Pancreas (tissue), 10 donors: ENCODE data around the gene MELTF. TPM values are rescaled to one million over a fixed set of nuclear protein-coding genes. Genes with fewer than 3 reads are reported as not detected.
"Not testable (repeated sequence)": the region's sequence is repeated elsewhere in the genome, so short reads cannot be mapped to it uniquely, and the experiment has no call there.

Experiments
- ATAC-seq, 4 donors: fragments of 200-7000 bp; cut with Tn5 transposase; one replicate each; pipeline versions ENCODE4 v1.8.0 to v1.9.1; 2020; ENCODE audit warnings: mild to moderate bottlenecking in 4 of 4, moderate library complexity in 4 of 4
- DNase-seq, 6 donors: peaks; one replicate each; pipeline ENCODE4 v3.0.0-alpha.2; 2020
- FAIRE-seq: peaks from 2 replicates; lab custom pipeline; 2012; peaks lifted over from hg19 to GRCh38; lab: Jason Lieb, UNC
- H3K27ac ChIP-seq, 4 donors: fragments of 200-600 bp; sonication (generic); 1 replicate in 3 of 4; 2 replicates in 1 of 4; pipeline versions ENCODE4 v1.5.0 to v1.8.0; 2020
- H3K27me3 ChIP-seq, 4 donors: fragments of 200-600 bp; one replicate each; pipeline ENCODE4 v1.8.0; 2021
- H3K36me3 ChIP-seq, 3 donors: fragments of 200-600 bp; sonication (generic) in 1 of 3; one replicate each; pipeline versions ENCODE4 v1.5.0 to v1.8.0; 2020 to 2021
- H3K4me1 ChIP-seq, 3 donors: fragments of 200-600 bp; one replicate each; pipeline ENCODE4 v1.8.0; 2021
- H3K4me3 ChIP-seq, 4 donors: fragments of 200-600 bp; sonication (generic) in 2 of 4; one replicate each; pipeline versions ENCODE4 v1.5.0 to v1.8.0; 2020 to 2021
- H3K9me3 ChIP-seq, 4 donors: fragments of 200-600 bp; one replicate each; pipeline ENCODE4 v1.8.0; 2021
- CTCF ChIP-seq, 4 donors: fragments of 200-600 bp; sonication (generic) in 3 of 4; IDR thresholded peaks; one replicate each; pipeline versions ENCODE4 v1.5.0 to v1.8.0; 2021; ENCODE audit warnings: antibody characterized with exemption in 4 of 4
- WGBS, 2 donors: extraction: QIAGEN DNeasy Blood & Tissue Kit; methylation state at CpG; one replicate each; pipeline ENCODE4 v1.1.7; 2013; 5-methylcytosine and 5-hydroxymethylcytosine counted together
- intact Hi-C, 3 donors: fragments of 100-400 bp; cut with DNase I; formaldehyde crosslinking; loops; one replicate each; pipeline versions ENCODE4 v1.11.1 to v1.14.2; 2022
- polyA plus RNA-seq, 2 donors: library from polyadenylated mRNA; stranded (reverse); fragments of 200-250 nt; gene quantifications; one replicate each; pipeline ENCODE4 v1.2.3, GENCODE V29; 2013
- total RNA-seq, 6 donors: library from RNA; stranded (reverse); fragmentation: NEBNext Ultra II Directional in 4 of 6; extraction: Animal tissue kit (Norgen Biotek cat#: 25700) in 4 of 6; gene quantifications; one replicate each; pipeline versions ENCODE4 v1.2.1 to v1.2.4, GENCODE V29; 2021 to 2023
- donor health status: healthy with polysubstance abuse.
- donor health status: DM: no; HTN: no; CAD: no; lungs with moderate emphysema.
- donor health status: DM: no; HTN: no; CAD: no.
- donor health status: control.
- donor health status: control.
- donor health status: Bipolar disorder and iron deficiency.
- donor health status: DM: yes; HTN: yes; CAD: no.
- donor health status: DM: no; HTN: no; CAD: no.
- donor health status: DM: no; HTN: no; CAD: no.
- donor health status: DM: yes; HTN: yes; CAD: no.

MELTF gene
- total RNA-seq (10 to 100 TPM in 2 of 6 donors, 1 to 10 TPM in 4; 2.9 to 21.7 (median 6.8) TPM), polyA plus RNA-seq (1 to 10 TPM; 3.0 to 9.0 TPM)

- peak; percentile 79 to 88 (median 86) for TF ChIP-seq CTCF (IDR thresholded peaks at IDR 0.05)
- peak; percentile 91 to 94 (median 92) for ATAC-seq
- WGBS, 2 donors, result 1 to 2% methylated on average over 37 to 60 of the region's 60 CpGs
- H3K27ac ChIP-seq, result no peak within 1 kb of the TSS
- no peaks in the 10 kb centered on the region for H3K9me3 ChIP-seq
- no peaks in the 10 kb centered on the region for H3K27me3 ChIP-seq
- no peak for FAIRE-seq
- intact Hi-C loops, result no loop called here
- H3K36me3 ChIP-seq, result no peaks in the 10 kb centered on the region
- DNase-seq, result peak; percentile 49 to 91 (median 70)
- H3K4me3 ChIP-seq, result peak within 1 kb of the TSS; percentile 40 to 79 (median 70)
- H3K4me1 ChIP-seq, result no peaks in the 10 kb centered on the region
Observed at GRCh38 chr3:197029511-197030167, at the start of gene MELTF. TSS of gene MELTF (minus strand) at chr3:197029817. CDS start at chr3:197029702, 115 bp downstream.

DNA sequence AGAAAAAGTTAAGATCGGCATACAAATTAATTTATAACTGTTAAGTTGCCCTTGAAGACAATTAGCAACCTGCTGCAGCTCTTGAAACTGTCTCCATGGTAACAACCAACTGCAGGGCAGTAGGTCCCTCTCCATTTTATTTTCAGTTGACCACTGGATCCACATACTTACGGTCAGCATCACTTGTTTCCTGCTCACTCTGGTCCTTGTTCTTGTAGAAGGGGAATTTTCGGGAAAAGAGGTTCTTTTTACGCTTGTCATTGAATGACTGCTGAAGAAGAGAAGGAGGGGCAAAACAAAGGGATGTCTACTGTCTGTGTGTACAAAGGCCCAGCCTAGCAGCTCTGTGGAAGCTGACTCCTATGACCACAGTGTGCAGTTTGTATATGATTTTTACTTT, 46.8 kb upstream of the MELTF start:
- 93% methylated on average over 4 of the region's 4 CpGs for WGBS, 2 donors
- no peak overlapping the region for H3K27ac ChIP-seq
- H3K27me3 ChIP-seq, result no peaks in the 10 kb centered on the region
- intact Hi-C loops, result no loop called here
- TF ChIP-seq CTCF (IDR thresholded peaks at IDR 0.05), result no peak
- H3K36me3 ChIP-seq, result no peaks in the 10 kb centered on the region
- H3K4me1 ChIP-seq, result no peaks in the 10 kb centered on the region
- DNase-seq (no peak), ATAC-seq (no peak), FAIRE-seq (no peak)
- no peaks in the 10 kb centered on the region for H3K9me3 ChIP-seq
- H3K4me3 ChIP-seq, result no peak overlapping the region

DNA sequence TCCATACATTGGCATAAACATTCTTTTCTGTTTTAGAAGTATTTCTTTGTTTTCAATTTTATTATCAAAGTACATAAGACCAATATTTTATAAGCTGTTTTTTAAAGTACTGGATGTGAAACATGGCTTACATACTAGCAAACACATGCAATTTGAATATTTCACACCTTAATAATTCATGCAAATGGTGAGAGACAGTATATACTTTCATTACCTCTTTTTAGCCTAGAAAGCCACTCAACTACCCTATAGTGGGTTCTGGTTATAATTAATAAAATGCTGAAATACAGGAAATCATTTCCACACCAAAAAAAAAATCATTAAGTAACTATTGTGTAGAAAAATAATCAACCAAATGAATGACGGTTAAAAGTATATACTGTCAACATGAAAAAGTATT, 38.5 kb upstream of the MELTF start:
- ATAC-seq (no peak), FAIRE-seq (no peak), DNase-seq (no peak)
- peaks cover 0 to 7% (median 0%) of the 10 kb centered on the region in 3 donors for H3K36me3 ChIP-seq
- TF ChIP-seq CTCF (IDR thresholded peaks at IDR 0.05), result no peak
- WGBS, 2 donors, result 96 to 98% methylated on average over 1 of the region's 1 CpG
- no peaks in the 10 kb centered on the region for H3K27me3 ChIP-seq
- no peak overlapping the region for H3K27ac ChIP-seq
- no peaks in the 10 kb centered on the region for H3K9me3 ChIP-seq
- H3K4me1 ChIP-seq, result no peaks in the 10 kb centered on the region
- intact Hi-C loops, result no loop called here
- H3K4me3 ChIP-seq, result no peak overlapping the region

GRCh38 chr3:197064771-197065170, 35.2 kb upstream of the MELTF start:
- ATAC-seq (no peak), DNase-seq (no peak), FAIRE-seq (no peak)
- Histone ChIP-seq H3K27me3 (no peaks in the 10 kb centered on the region), H3K9me3 (no peaks in the 10 kb centered on the region), H3K4me1 (no peaks in the 10 kb centered on the region), H3K36me3 (peaks cover 0 to 9% (median 0%) of the 10 kb centered on the region in 3 donors), H3K27ac (no peak overlapping the region), H3K4me3 (no peak overlapping the region)
- WGBS, 2 donors, result 87 to 96% methylated on average over 1 of the region's 1 CpG
- intact Hi-C loops, result no loop called here
- TF ChIP-seq CTCF (IDR thresholded peaks at IDR 0.05), result no peak

DNA sequence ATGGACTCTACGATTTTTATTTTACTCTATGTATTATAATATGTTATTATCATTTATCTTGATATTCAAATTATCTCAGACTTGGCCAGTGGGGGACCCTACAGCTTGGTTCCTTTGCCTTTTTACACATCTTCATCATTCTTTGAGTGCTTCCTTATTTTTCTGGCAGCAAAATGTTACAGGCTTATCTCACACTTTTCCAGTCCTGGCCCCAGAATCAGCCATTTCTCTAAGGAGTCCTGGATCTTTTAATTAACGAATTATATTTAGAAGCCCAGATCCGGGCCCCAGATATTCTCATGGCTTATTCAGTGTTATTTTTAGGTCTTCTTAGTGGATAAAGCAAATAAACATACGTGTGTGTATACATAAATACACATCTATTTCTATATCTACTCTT, 32.8 kb upstream of the MELTF start:
- H3K27ac ChIP-seq, result no peak overlapping the region
- no peak overlapping the region for H3K4me3 ChIP-seq
- no peaks in the 10 kb centered on the region for H3K4me1 ChIP-seq
- TF ChIP-seq CTCF (IDR thresholded peaks at IDR 0.05), result no peak
- H3K36me3 ChIP-seq, result peaks cover 0 to 31% (median 4%) of the 10 kb centered on the region in 3 donors
- ATAC-seq, result no peak
- H3K27me3 ChIP-seq, result no peaks in the 10 kb centered on the region
- WGBS, 2 donors, result 88 to 92% methylated on average over 4 of the region's 4 CpGs
- intact Hi-C loops, result no loop called here
- H3K9me3 ChIP-seq, result no peaks in the 10 kb centered on the region
- no peak for DNase-seq
- FAIRE-seq, result no peak

DNA sequence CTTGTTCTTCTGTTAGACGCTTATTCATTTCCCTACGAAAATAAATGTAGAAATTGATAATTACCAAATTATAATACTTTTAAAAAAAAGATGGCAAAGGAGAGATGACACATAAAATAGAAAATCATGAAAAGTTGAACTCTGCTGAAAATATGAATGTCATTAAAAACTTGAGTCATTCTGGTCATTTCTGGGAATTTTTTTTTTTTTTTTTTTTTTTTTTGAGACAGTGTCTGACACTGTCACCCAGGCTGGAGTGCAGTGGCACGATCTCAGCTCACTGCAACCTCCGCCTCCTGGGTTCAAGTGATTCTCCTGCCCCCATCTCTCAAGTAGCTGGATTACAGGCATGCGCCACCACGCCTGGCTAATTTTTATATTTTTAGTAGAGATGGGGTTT, 22.0 kb upstream of the MELTF start:
- intact Hi-C loops, H3K27me3 ChIP-seq, DNase-seq, H3K4me3 ChIP-seq, H3K27ac ChIP-seq, H3K9me3 ChIP-seq, H3K4me1 ChIP-seq, ATAC-seq, FAIRE-seq: not testable (repeated sequence)
- WGBS, 2 donors, result 94 to 96% methylated on average over 6 of the region's 6 CpGs
- peaks cover 0 to 16% (median 0%) of the 10 kb centered on the region in 3 donors for H3K36me3 ChIP-seq
